Measurements from ENCODE around the gene UNC119.
"Not testable (repeated sequence)": the region's sequence is repeated elsewhere in the genome, so short reads cannot be mapped to it uniquely, and the experiment has no call there.

The UNC119 gene

GRCh38 chr17:28523876-28524275 lies 28.5 kb downstream of the UNC119 start:
- no peak for DNase-seq (ENCODE audit: low read depth in 1 of 2, low spot score in 1 of 2)

GRCh38 chr17:28523186-28523585 lies 29.2 kb downstream of the UNC119 start:
- no peak for DNase-seq (ENCODE audit: low read depth in 1 of 2, low spot score in 1 of 2)

DNA sequence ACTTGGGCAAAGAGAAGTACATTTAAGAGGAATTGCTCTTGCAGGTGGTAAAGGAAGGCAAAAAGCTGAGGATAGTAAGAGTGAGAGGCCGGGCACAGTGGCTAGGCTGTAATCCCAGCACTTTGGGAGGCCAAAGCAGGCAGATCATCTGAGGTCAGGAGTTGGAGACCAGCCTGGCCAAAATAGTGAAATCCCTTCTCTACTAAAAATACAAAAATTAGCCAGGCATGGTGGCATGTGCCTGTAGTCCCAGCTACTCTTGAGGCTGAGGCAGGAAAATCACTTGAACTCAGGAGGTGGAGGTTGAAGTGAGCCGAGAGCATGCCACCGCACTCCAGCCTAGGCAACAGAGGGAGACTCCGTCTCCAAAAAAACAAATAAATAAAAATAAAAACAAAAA lies 30.1 kb downstream of the UNC119 start:
- DNase-seq (ENCODE audit: low read depth in 1 of 2, low spot score in 1 of 2), result not testable (repeated sequence)

GRCh38 chr17:28521311-28522085 lies 30.9 kb downstream of the UNC119 start:
- no peak for DNase-seq (ENCODE audit: low read depth in 1 of 2, low spot score in 1 of 2)

DNA sequence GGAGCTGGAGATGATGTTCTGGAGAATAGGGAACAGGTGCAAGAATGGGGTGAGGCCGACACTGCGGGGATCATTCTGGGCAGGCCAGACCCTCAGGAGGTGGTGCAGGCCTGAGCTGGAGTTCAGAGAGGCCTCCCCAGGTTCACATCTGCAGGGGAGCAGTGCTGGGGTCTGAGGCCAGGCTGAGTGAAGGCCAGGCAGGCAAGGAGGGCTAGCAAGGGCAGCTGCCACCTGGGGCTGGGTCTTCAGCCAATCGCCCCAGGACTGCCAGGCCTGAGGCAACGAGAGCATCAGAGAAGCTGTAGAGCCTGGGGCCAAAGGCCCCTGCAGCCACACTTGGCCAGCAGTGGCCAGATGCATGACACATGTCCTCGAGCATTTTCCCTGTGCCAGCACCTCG lies 31.7 kb downstream of the UNC119 start:
- DNase-seq (ENCODE audit: low read depth in 1 of 2, low spot score in 1 of 2), result no peak

- no peak for DNase-seq (ENCODE audit: low read depth in 1 of 2, low spot score in 1 of 2)
Observed at GRCh38 chr17:28519236-28519635, 33.2 kb downstream of the UNC119 start.

- no peak for DNase-seq (ENCODE audit: low read depth in 1 of 2, low spot score in 1 of 2)
Observed at GRCh38 chr17:28518578-28518977, 33.8 kb downstream of the UNC119 start.

DNA sequence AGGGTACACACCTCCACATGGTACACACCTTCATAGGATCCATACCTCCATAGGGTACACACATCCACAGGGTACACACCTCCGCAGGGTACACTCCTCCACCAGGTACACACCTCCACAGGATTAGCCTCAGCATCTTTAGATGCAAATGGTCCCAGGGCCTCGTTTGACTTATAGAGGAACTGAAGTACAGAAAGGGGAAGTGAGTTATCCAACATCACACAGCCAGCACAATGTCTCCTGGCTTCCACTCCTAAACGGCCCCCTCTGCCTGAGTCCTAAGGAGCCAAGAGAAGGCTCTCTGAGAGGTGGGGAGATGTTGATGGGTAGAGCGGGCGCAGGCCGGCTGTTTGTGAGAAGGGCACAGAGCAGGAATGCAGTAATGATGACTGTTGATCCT lies 34.3 kb downstream of the UNC119 start:
- DNase-seq (ENCODE audit: low read depth in 1 of 2, low spot score in 1 of 2), result no peak

GRCh38 chr17:28515518-28515917 lies 36.9 kb downstream of the UNC119 start:
- no peak for DNase-seq (ENCODE audit: low read depth in 1 of 2, low spot score in 1 of 2)

DNA sequence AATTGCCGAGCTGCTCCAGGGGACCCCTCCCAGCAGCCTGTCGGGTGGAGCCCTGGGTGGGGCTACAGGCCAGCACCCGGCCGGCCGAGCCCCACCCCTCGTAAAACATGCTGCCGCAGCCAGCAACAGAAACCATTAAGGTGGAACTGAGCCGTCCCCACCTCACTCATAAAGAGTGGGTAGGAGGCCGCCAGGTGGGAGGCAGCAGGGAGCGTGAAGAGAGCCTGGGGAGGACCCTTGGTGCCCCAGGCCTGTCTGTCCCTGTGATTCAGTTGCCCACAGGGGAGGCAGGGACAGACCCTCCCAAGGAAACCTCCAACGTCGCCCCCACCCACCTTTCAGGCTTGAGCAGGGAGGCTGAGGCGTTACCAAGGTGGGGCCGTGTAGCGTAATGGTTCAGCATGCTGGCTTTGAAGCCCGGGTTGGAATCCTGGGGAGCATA lies 37.8 kb downstream of the UNC119 start:
- DNase-seq (ENCODE audit: low read depth in 1 of 2, low spot score in 1 of 2), result no peak

GRCh38 chr17:28513476-28513875 lies 38.9 kb downstream of the UNC119 start:
- DNase-seq (ENCODE audit: low read depth in 1 of 2, low spot score in 1 of 2), result no peak

GRCh38 chr17:28511858-28512461 lies 40.5 kb downstream of the UNC119 start:
- no peak for DNase-seq (ENCODE audit: low read depth in 1 of 2, low spot score in 1 of 2)

DNA sequence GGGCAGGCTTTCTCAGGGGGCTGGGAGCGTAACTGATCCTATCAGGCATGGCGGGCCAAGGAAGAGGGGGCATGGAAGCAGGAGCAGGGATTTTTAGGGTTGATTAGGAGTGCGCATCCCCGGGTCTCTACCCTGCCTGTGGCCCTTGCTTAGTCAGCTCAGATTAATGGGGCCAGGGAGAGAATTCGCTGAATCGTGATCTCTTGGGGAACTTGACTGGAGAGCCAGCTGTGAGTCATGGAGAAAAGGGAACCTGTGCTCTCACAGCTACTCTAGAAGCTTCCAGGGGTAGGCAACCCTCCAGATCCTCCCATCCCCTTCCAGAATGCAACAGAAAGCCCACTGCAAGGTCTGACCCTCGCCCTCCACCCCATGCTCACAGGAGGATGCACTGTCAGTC lies 42.6 kb downstream of the UNC119 start:
- DNase-seq (ENCODE audit: low read depth in 1 of 2, low spot score in 1 of 2), result no peak

GRCh38 chr17:28508211-28508724 lies 44.2 kb downstream of the UNC119 start:
- DNase-seq (ENCODE audit: low read depth in 1 of 2, low spot score in 1 of 2), result no peak

- no peak for DNase-seq (ENCODE audit: low read depth in 1 of 2, low spot score in 1 of 2)
Observed at GRCh38 chr17:28507567-28508203, 44.7 kb downstream of the UNC119 start.

DNA sequence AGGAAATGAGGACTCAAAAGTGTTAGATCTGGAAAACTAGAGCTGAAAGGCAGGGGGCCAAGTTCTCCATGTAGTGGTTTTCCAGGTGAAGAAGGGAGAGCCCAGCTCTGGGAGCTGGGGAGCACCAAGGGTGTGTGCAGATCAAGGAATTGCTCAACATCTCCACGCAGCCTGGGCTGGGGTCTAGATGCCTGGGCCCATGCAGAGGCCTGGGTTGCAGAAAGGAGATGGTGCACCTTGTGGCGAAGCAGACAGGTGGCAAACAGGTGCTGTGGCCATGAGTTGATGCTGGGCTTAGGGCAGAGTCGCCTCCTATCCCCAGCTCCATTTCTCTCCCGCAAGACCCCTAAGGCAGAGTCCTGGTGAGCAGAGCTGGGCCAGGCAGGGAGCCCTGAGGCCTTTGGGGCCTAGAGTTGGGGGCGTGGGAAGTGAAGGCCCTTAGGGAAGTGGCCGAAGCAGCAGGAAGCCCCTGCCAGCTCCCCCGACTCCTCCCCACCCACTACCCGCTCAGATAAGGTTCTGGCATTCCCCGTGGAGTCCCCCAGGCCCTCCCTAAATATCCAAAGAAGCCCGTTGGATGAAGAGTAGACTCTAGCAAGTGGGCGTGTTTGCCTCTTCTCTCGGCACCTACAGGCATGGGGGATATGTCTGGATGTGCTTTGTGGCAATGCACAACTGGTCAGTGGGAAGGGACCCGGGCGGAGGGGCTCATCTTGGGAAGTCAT lies 45.5 kb downstream of the UNC119 start:
- no peak for DNase-seq (ENCODE audit: low read depth in 1 of 2, low spot score in 1 of 2)

- DNase-seq (ENCODE audit: low read depth in 1 of 2, low spot score in 1 of 2), result no peak
Observed at GRCh38 chr17:28505986-28506665, 46.3 kb downstream of the UNC119 start, which contains the start of gene FOXN1. TSS of gene FOXN1 (plus strand) at chr17:28506348. CDS start at chr17:28523970, 17,622 bp downstream.

DNA sequence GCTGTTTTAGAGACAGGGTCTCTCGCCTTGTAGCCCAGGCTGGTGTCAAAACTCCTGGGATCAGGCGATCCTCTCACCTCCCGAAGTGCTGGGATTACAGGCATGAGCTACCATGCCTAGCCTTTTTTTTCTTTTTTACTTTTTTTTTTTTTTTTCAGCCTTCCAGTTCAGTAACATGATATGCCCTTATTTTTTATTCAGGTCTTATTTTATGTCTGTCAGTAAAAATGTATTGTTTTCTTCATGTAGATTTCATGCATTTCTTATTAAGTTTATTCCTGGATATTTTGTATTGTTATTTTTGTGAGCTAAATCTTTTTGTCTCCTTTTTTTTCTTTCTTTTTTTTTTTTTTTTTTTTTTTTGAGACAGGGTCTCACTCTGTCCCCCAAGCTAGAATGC lies 49.0 kb downstream of the UNC119 start:
- DNase-seq (ENCODE audit: low read depth in 1 of 2, low spot score in 1 of 2), result no peak

GRCh38 chr17:28501421-28502284 lies 50.8 kb downstream of the UNC119 start:
- DNase-seq (ENCODE audit: low read depth in 1 of 2, low spot score in 1 of 2), result no peak

Data from stimulated activated CD4-positive, alpha-beta T cell treated with anti-CD3 and anti-CD28 coated beads, Interleukin-15, amount 100 ng/mL, for 1 hour (primary cell).